Adrenal gland (tissue), 12 donors: ENCODE measurements around the gene MCM5. TPM values are rescaled to one million over a fixed set of nuclear protein-coding genes. Genes with fewer than 3 reads are reported as not detected.
A peak's percentile ranks its signal among the peaks of the same experiment; 100 is the strongest.

ENCODE experiments used
- DNase-seq, 7 donors: peaks; one replicate each; pipeline ENCODE4 v3.0.0-alpha.2; 2019 to 2020
- H3K27ac ChIP-seq, 5 donors: fragments of 200-600 bp; sonication (generic) in 4 of 5; 1 replicate in 3 of 5; 2 replicates in 2 of 5; pipeline versions ENCODE4 v1.5.1 to v1.8.0; 2016 to 2020; ENCODE audit warnings: mild to moderate bottlenecking in 1 of 5
- H3K27me3 ChIP-seq: fragments of 200-600 bp; 2 replicates; pipeline ENCODE4 v1.8.0; 2021
- H3K36me3 ChIP-seq, 2 donors: fragments of 200-600 bp; replicated peaks in 1 of 2; 1 replicate in 1 of 2; 2 replicates in 1 of 2; pipeline versions ENCODE4 v1.5.1 to v1.8.0; 2018 to 2022
- H3K4me1 ChIP-seq, 2 donors: fragments of 200-600 bp; replicated peaks in 1 of 2; 1 replicate in 1 of 2; 2 replicates in 1 of 2; pipeline versions ENCODE4 v1.5.1 to v1.8.0; 2018 to 2021
- H3K4me3 ChIP-seq, 4 donors: fragments of 200-600 bp; sonication (generic) in 3 of 4; one replicate each; pipeline ENCODE4 v1.5.1; 2016 to 2018
- H3K9me3 ChIP-seq, 3 donors: fragments of 200-600 bp; sonication (generic) in 1 of 3; replicated peaks in 1 of 3; 1 replicate in 2 of 3; 2 replicates in 1 of 3; pipeline versions ENCODE4 v1.5.1 to v1.8.0; 2016 to 2021
- CTCF ChIP-seq, 6 experiments: fragments of 450-650 bp in 4 of 6; fragments of 200-600 bp in 2 of 6; sonication (generic) in 1 of 6; IDR thresholded peaks; 1 replicate in 5 of 6; 2 replicates in 1 of 6; pipeline versions ENCODE4 v1.5.1 to v1.8.0; 2016 to 2021; ENCODE audit warnings: antibody characterized with exemption in 6 of 6, mild to moderate bottlenecking in 2 of 6, moderate library complexity in 1 of 6
- POLR2A ChIP-seq, 2 donors: fragments of 450-650 bp; IDR thresholded peaks; one replicate each; pipeline ENCODE4 v1.6.1; 2017; ENCODE audit warnings: antibody characterized with exemption in 2 of 2, mild to moderate bottlenecking in 2 of 2, moderate library complexity in 1 of 2
- WGBS, 4 donors: extraction: QIAGEN DNeasy Blood & Tissue Kit in 2 of 4; methylation state at CpG; one replicate each; pipeline versions ENCODE4 v1.1.5 to v1.1.7; 2013 to 2017; 5-methylcytosine and 5-hydroxymethylcytosine counted together
- intact Hi-C, 2 donors: fragments of 100-400 bp; cut with DNase I; formaldehyde crosslinking; loops; one replicate each; pipeline versions ENCODE4 v1.14.1 to v1.15.0; 2022 to 2023
- polyA plus RNA-seq, 3 donors: library from polyadenylated mRNA; stranded (reverse); fragments of 200-250 nt in 2 of 3; fragments of 350-450 nt in 1 of 3; fragmentation: Illumina TruSeq in 1 of 3; extraction: RNeasy Lipid Tissue Mini Kit (QIAGEN cat#74804) in 1 of 3; gene quantifications; one replicate each; pipeline ENCODE4 v1.2.3, GENCODE V29; 2013 to 2014
- total RNA-seq, 9 donors: library from RNA; depleted of rRNA in 4 of 9; stranded (reverse); fragments of >200 nt in 4 of 9; fragments of 120-200 nt in 1 of 9; fragmentation: NEBNext Ultra II Directional in 1 of 9; extraction: Animal tissue kit (Norgen Biotek cat#: 25700) in 1 of 9; gene quantifications; one replicate each; pipeline versions ENCODE4 v1.1.0 to v1.2.4, GENCODE V29; 2013 to 2023
- donor health status: healthy with polysubstance abuse.
- donor health status: Bipolar disorder and iron deficiency.
- donor health status: DM: yes; HTN: yes; CAD: no.
- donor health status: DM: no; HTN: no; CAD: no.
- donor health status: DM: no; HTN: no; CAD: no.
- donor health status: DM: yes; HTN: yes; CAD: no.

Gene MCM5
- total and polyA plus RNA-seq, 12 donors = 3.9 to 20.7 (median 14.6) TPM

- intact Hi-C loops = no loop called here
- H3K27ac ChIP-seq = peak overlapping the region in 2 of 5 donors; percentile 30 to 62
- 76 to 81% (median 79%) methylated on average over 6 of the region's 6 CpGs for WGBS, 4 donors
- H3K27me3 ChIP-seq = no peaks in the 10 kb centered on the region
- H3K36me3 ChIP-seq = no peaks in the 10 kb centered on the region
- no peak overlapping the region for H3K4me3 ChIP-seq
- DNase-seq = no peak
- TF ChIP-seq CTCF (IDR thresholded peaks at IDR 0.05) (no peak), POLR2A (IDR thresholded peaks at IDR 0.05) (no peak)
- peaks cover 9 to 16% of the 10 kb centered on the region in 2 donors for H3K4me1 ChIP-seq
- H3K9me3 ChIP-seq = no peaks in the 10 kb centered on the region
These were observed 72.5 kb downstream of the MCM5 start for GRCh38 chr22:35472488-35472887.

GRCh38 chr22:35473971-35474370 lies 74.0 kb downstream of the MCM5 start:
- peaks cover 6 to 11% of the 10 kb centered on the region in 2 donors for H3K4me1 ChIP-seq
- H3K27ac ChIP-seq = peak overlapping the region in 1 of 5 donors; percentile 3
- H3K9me3 ChIP-seq = no peaks in the 10 kb centered on the region
- WGBS, 4 donors = 87 to 94% (median 92%) methylated on average over 3 to 4 of the region's 4 CpGs
- intact Hi-C loops = no loop called here
- H3K27me3 ChIP-seq = no peaks in the 10 kb centered on the region
- H3K36me3 ChIP-seq = no peaks in the 10 kb centered on the region
- DNase-seq = no peak
- TF ChIP-seq POLR2A (IDR thresholded peaks at IDR 0.05) = no peak
- no peak overlapping the region for H3K4me3 ChIP-seq

Other genes starting within 250 kb of the MCM5 start
- gene HMGXB4, start 142.6 kb upstream of the MCM5 start, total RNA-seq = 10 to 100 TPM in 7 of 9 donors, 1 to 10 TPM in 2; 5.4 to 26.1 (median 19.9) TPM
- 10 to 100 TPM in 1 of 3 donors, 1 to 10 TPM in 2; 5.5 to 19.7 (median 9.0) TPM for gene HMGXB4, start 142.6 kb upstream of the MCM5 start, polyA plus RNA-seq
- gene TOM1, start 100.2 kb upstream of the MCM5 start, total RNA-seq = 100 to 1,000 TPM in 5 of 9 donors, 10 to 100 TPM in 4; 57.5 to 188 (median 101) TPM
- gene TOM1, start 100.2 kb upstream of the MCM5 start, polyA plus RNA-seq = 100 to 1,000 TPM in 2 of 3 donors, 10 to 100 TPM in 1; 96.5 to 121 (median 111) TPM
- 100 to 1,000 TPM in 2 of 9 donors, 10 to 100 TPM in 7; 19.3 to 578 (median 55.0) TPM for gene HMOX1, start 19.0 kb upstream of the MCM5 start, total RNA-seq
- 10 to 100 TPM; 15.4 to 27.6 (median 27.3) TPM for gene HMOX1, start 19.0 kb upstream of the MCM5 start, polyA plus RNA-seq
- gene RASD2, start 140.7 kb downstream of the MCM5 start, total RNA-seq = 1 to 10 TPM in 7 of 9 donors, under 1 TPM in 2; 0.06 to 6.8 (median 1.7) TPM
- 10 to 100 TPM in 1 of 3 donors, 1 to 10 TPM in 2; 3.2 to 10.4 (median 3.8) TPM for gene RASD2, start 140.7 kb downstream of the MCM5 start, polyA plus RNA-seq
- 10 to 100 TPM in 1 of 9 donors, 1 to 10 TPM in 6, under 1 TPM in 2; 0.39 to 32.8 (median 1.8) TPM for gene MB, start 217.2 kb downstream of the MCM5 start, total RNA-seq
- 1 to 10 TPM in 2 of 3 donors, under 1 TPM in 1; 0.35 to 5.9 (median 2.5) TPM for gene MB, start 217.2 kb downstream of the MCM5 start, polyA plus RNA-seq
- 10 to 100 TPM in 8 of 9 donors, 1 to 10 TPM in 1; 6.7 to 37.9 (median 23.2) TPM for gene APOL6, start 248.3 kb downstream of the MCM5 start, total RNA-seq
- 10 to 100 TPM in 1 of 3 donors, 1 to 10 TPM in 2; 6.5 to 13.3 (median 6.9) TPM for gene APOL6, start 248.3 kb downstream of the MCM5 start, polyA plus RNA-seq